Suprapubic skin (tissue), 4 donors: Measurements from ENCODE around the gene ARSG. TPM values are rescaled to one million over a fixed set of nuclear protein-coding genes. Genes with fewer than 3 reads are reported as not detected.
"Not testable (repeated sequence)": the region's sequence is repeated elsewhere in the genome, so short reads cannot be mapped to it uniquely, and the experiment has no call there.

ENCODE experiments used
- DNase-seq, 2 donors: peaks; one replicate each; pipeline ENCODE4 v3.0.0-alpha.2; 2019; ENCODE audit warnings: low spot score in 2 of 2
- H3K27ac ChIP-seq: fragments of 200-600 bp; sonication (generic); one replicate; pipeline ENCODE4 v1.5.1; 2019
- H3K27me3 ChIP-seq: fragments of 200-600 bp; sonication (generic); one replicate; pipeline ENCODE4 v1.5.1; 2019
- H3K36me3 ChIP-seq: fragments of 200-600 bp; sonication (generic); one replicate; pipeline ENCODE4 v1.5.1; 2019
- H3K4me1 ChIP-seq: fragments of 200-600 bp; sonication (generic); one replicate; pipeline ENCODE4 v1.5.1; 2019
- H3K4me3 ChIP-seq: fragments of 200-600 bp; sonication (generic); one replicate; pipeline ENCODE4 v1.5.1; 2019; ENCODE audit warnings: mild to moderate bottlenecking
- H3K9me3 ChIP-seq: fragments of 200-600 bp; sonication (generic); one replicate; pipeline ENCODE4 v1.5.1; 2019
- CTCF ChIP-seq, 2 donors: fragments of 200-600 bp in 1 of 2; fragments of 450-650 bp in 1 of 2; sonication (generic) in 1 of 2; IDR thresholded peaks; one replicate each; pipeline ENCODE4 v1.5.1; 2016 to 2019; ENCODE audit warnings: antibody characterized with exemption in 2 of 2, mild to moderate bottlenecking in 1 of 2, moderate library complexity in 1 of 2
- EP300 ChIP-seq: sonication (generic); formaldehyde crosslinking; IDR thresholded peaks from one replicate; pipeline ENCODE4 v1.6.1; 2017; ENCODE audit warnings: antibody characterized with exemption
- POLR2A ChIP-seq, 2 donors: fragments of 450-650 bp; IDR thresholded peaks; one replicate each; pipeline ENCODE4 v1.6.1; 2017; ENCODE audit warnings: antibody characterized with exemption in 2 of 2, mild to moderate bottlenecking in 2 of 2, moderate library complexity in 2 of 2
- POLR2AphosphoS5 ChIP-seq, 3 donors: sonication (generic); formaldehyde crosslinking; IDR thresholded peaks; one replicate each; pipeline ENCODE4 v1.6.1; 2017; ENCODE audit warnings: antibody characterized with exemption in 3 of 3
- WGBS: methylation state at CpG from one replicate; pipeline ENCODE4 v1.1.5; 2018; 5-methylcytosine and 5-hydroxymethylcytosine counted together
- total RNA-seq, 4 donors: library from RNA; depleted of rRNA; stranded (reverse); fragments of >200 nt; gene quantifications; one replicate each; pipeline ENCODE4 v1.1.0, GENCODE V29; 2016

ARSG gene
- total RNA-seq, 4 donors from 2014 or later: 7.7 to 12.7 (median 10.7) TPM

DNA sequence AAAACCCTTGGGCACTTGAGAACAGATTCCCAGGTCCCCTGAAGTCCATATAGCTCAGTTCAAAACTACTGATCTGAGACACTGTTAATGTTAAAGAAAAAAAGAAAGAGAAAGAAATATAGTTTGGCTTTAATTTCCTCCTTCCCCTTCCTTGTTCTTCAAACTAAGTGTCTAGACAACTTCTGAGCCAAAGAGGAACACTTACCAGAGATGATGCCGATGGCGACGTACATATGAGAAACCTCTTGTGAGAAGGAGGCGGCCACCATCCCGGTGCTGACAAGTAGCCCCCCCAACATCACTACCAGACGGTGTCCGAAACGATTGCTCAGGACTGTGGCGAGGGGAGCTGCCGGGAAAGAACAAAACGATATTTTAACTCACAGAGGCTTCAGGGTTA is 17.6 kb upstream of the ARSG start:
- TF ChIP-seq POLR2A (IDR thresholded peaks at IDR 0.05): no peak
- no peak for TF ChIP-seq CTCF (IDR thresholded peaks at IDR 0.05)
- TF ChIP-seq EP300: no peak
- TF ChIP-seq POLR2AphosphoS5 (IDR thresholded peaks at IDR 0.05): no peak
- Histone ChIP-seq H3K27me3 (no peaks in the 10 kb centered on the region), H3K9me3 (no peaks in the 10 kb centered on the region), H3K4me1 (no peaks in the 10 kb centered on the region), H3K36me3 (peaks cover 16% of the 10 kb centered on the region), H3K4me3 (no peak overlapping the region), H3K27ac (no peak overlapping the region)
- 89% methylated on average over 11 of the region's 11 CpGs for WGBS
- no peak for DNase-seq

DNA sequence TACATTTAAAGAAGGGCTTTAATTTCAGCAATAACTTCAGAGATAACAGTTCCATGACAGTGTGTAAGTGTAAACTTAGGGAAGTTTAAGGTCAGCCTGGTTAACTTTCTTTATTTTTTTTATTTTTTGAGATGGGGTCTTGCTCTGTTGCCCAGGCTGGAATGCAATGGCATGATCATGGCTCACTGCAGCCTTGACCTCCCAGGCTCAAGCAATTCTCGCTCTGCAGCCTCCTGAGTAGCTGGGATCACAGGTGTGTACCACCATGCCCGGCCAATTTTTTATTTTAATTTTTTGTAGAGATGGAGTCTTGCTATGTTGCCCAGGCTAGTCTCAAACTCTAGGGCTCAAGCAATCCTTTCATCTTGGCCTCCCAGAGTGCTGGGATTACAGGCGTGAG is 15.0 kb upstream of the ARSG start:
- H3K9me3 ChIP-seq, H3K4me1 ChIP-seq, DNase-seq, H3K27ac ChIP-seq, H3K27me3 ChIP-seq, H3K4me3 ChIP-seq: not testable (repeated sequence)
- 97% methylated on average over 3 of the region's 3 CpGs for WGBS
- H3K36me3 ChIP-seq: peaks cover 11% of the 10 kb centered on the region

GRCh38 chr17:68277807-68278206 is 13.5 kb upstream of the ARSG start:
- H3K4me3 ChIP-seq: no peak overlapping the region
- DNase-seq: no peak
- peaks cover 11% of the 10 kb centered on the region for H3K36me3 ChIP-seq
- WGBS: 97% methylated on average over 5 of the region's 5 CpGs
- no peaks in the 10 kb centered on the region for H3K4me1 ChIP-seq
- TF ChIP-seq CTCF (IDR thresholded peaks at IDR 0.05): no peak
- TF ChIP-seq POLR2A (IDR thresholded peaks at IDR 0.05): no peak
- no peak for TF ChIP-seq EP300
- TF ChIP-seq POLR2AphosphoS5 (IDR thresholded peaks at IDR 0.05): no peak
- no peak overlapping the region for H3K27ac ChIP-seq
- H3K9me3 ChIP-seq: no peaks in the 10 kb centered on the region
- H3K27me3 ChIP-seq: no peaks in the 10 kb centered on the region

- not testable (repeated sequence) for DNase-seq, H3K4me3 ChIP-seq, H3K27me3 ChIP-seq, H3K9me3 ChIP-seq, H3K27ac ChIP-seq, H3K4me1 ChIP-seq
- 88% methylated on average over 6 of the region's 6 CpGs for WGBS
- peaks cover 11% of the 10 kb centered on the region for H3K36me3 ChIP-seq
These were observed 9.3 kb upstream of the ARSG start for GRCh38 chr17:68281965-68282364.

GRCh38 chr17:68288375-68288774 is 2.9 kb upstream of the ARSG start:
- no peaks in the 10 kb centered on the region for H3K9me3 ChIP-seq
- no peaks in the 10 kb centered on the region for H3K36me3 ChIP-seq
- H3K4me3 ChIP-seq: no peak overlapping the region
- no peaks in the 10 kb centered on the region for H3K27me3 ChIP-seq
- 80% methylated on average over 5 of the region's 5 CpGs for WGBS
- H3K4me1 ChIP-seq: peaks cover 43% of the 10 kb centered on the region
- no peak overlapping the region for H3K27ac ChIP-seq
- DNase-seq: no peak
- TF ChIP-seq POLR2A (IDR thresholded peaks at IDR 0.05): no peak
- no peak for TF ChIP-seq POLR2AphosphoS5 (IDR thresholded peaks at IDR 0.05)
- no peak for TF ChIP-seq EP300
- no peak for TF ChIP-seq CTCF (IDR thresholded peaks at IDR 0.05)

GRCh38 chr17:68288804-68289203 is 2.5 kb upstream of the ARSG start:
- H3K4me1 ChIP-seq: peaks cover 43% of the 10 kb centered on the region
- no peaks in the 10 kb centered on the region for H3K9me3 ChIP-seq
- no peaks in the 10 kb centered on the region for H3K36me3 ChIP-seq
- H3K27ac ChIP-seq: peak overlapping the region; percentile 7
- peak overlapping the region; percentile 83 for H3K4me3 ChIP-seq
- no peaks in the 10 kb centered on the region for H3K27me3 ChIP-seq
- no peak for TF ChIP-seq POLR2AphosphoS5 (IDR thresholded peaks at IDR 0.05)
- no peak for TF ChIP-seq CTCF (IDR thresholded peaks at IDR 0.05)
- TF ChIP-seq POLR2A (IDR thresholded peaks at IDR 0.05): no peak
- TF ChIP-seq EP300: no peak
- 73% methylated on average over 7 of the region's 7 CpGs for WGBS
- no peak for DNase-seq
